ENCODE data around the gene TMEM229B. TPM values are rescaled to one million over a fixed set of nuclear protein-coding genes. Genes with fewer than 3 reads are reported as not detected.

TMEM229B gene
- total RNA-seq, 1 donor from 2014 or later, result 9.8 TPM

GRCh38 chr14:67449096-67449495, 39.4 kb downstream of the TMEM229B start:
- DNase-seq (ENCODE audit: extremely low spot score in 2 of 2), result no peak
- Histone ChIP-seq H3K27ac (no peak overlapping the region), H3K9me3 (no peaks in the 10 kb centered on the region), H3K4me3 (no peak overlapping the region), H3K27me3 (no peaks in the 10 kb centered on the region), H3K4me1 (no peaks in the 10 kb centered on the region), H3K36me3 (no peaks in the 10 kb centered on the region)
- intact Hi-C loops (cut with DNase I), result no loop called here
- no peak for TF ChIP-seq CTCF (IDR thresholded peaks at IDR 0.05)
- no peak for TF ChIP-seq POLR2AphosphoS5 (IDR thresholded peaks at IDR 0.05; ENCODE audit: insufficient read depth in 1 of 2, low read depth in 1 of 2)
- TF ChIP-seq POLR2A (IDR thresholded peaks at IDR 0.05), result no peak

DNA sequence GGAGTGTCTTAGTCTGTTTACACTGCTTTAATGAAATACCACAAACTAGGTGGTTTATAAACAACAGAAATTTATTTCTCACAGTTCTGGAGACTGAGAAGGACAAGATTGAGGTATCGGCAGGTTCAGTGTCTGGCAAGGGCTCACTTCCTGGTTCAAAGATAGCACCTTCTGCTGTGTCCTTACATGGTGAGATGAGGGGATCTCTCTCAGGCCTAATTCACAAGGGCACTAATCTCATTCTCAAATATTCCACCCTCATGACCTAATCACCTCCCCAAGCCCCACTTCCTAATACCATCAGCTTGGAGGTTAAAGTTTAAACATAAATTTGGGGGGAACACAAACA, 41.5 kb downstream of the TMEM229B start:
- intact Hi-C loops (cut with DNase I), result no loop called here
- DNase-seq (ENCODE audit: extremely low spot score in 2 of 2), result no peak
- H3K27me3 ChIP-seq, result no peaks in the 10 kb centered on the region
- H3K27ac ChIP-seq, result no peak overlapping the region
- no peaks in the 10 kb centered on the region for H3K36me3 ChIP-seq
- no peak overlapping the region for H3K4me3 ChIP-seq
- H3K4me1 ChIP-seq, result no peaks in the 10 kb centered on the region
- no peaks in the 10 kb centered on the region for H3K9me3 ChIP-seq
- no peak for TF ChIP-seq CTCF (IDR thresholded peaks at IDR 0.05)
- TF ChIP-seq POLR2AphosphoS5 (IDR thresholded peaks at IDR 0.05; ENCODE audit: insufficient read depth in 1 of 2, low read depth in 1 of 2), result no peak
- TF ChIP-seq POLR2A (IDR thresholded peaks at IDR 0.05), result no peak

GRCh38 chr14:67446371-67447032, 42.0 kb downstream of the TMEM229B start:
- DNase-seq (ENCODE audit: extremely low spot score in 2 of 2), result no peak
- intact Hi-C loops (cut with DNase I), result no loop called here
- H3K4me1 ChIP-seq, result no peaks in the 10 kb centered on the region
- H3K36me3 ChIP-seq, result no peaks in the 10 kb centered on the region
- H3K27me3 ChIP-seq, result no peaks in the 10 kb centered on the region
- no peak overlapping the region for H3K4me3 ChIP-seq
- no peak for TF ChIP-seq POLR2AphosphoS5 (IDR thresholded peaks at IDR 0.05; ENCODE audit: insufficient read depth in 1 of 2, low read depth in 1 of 2)
- TF ChIP-seq CTCF (IDR thresholded peaks at IDR 0.05), result no peak
- no peak for TF ChIP-seq POLR2A (IDR thresholded peaks at IDR 0.05)
- H3K27ac ChIP-seq, result no peak overlapping the region
- H3K9me3 ChIP-seq, result no peaks in the 10 kb centered on the region

DNA sequence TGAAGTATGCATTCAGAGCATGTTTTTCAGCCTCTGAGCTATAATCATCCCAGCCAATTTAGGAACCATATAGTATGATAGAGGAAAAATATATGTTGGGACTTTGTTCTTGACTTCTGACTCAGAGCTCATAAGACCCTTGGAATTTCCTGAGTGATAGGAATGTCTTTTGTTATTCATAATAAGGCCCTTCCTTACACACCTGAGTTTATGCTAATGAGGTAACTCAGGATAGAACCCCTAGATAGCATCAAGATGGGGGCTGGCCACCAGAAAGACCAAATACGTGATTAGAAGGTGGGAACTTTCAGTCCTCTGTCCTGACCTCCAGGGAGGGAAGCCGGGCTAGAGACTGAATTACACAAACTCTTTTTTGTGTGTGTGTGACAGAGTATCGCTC, 44.1 kb downstream of the TMEM229B start:
- no peak for DNase-seq (ENCODE audit: extremely low spot score in 2 of 2)
- Histone ChIP-seq H3K4me3 (no peak overlapping the region), H3K36me3 (no peaks in the 10 kb centered on the region), H3K27me3 (no peaks in the 10 kb centered on the region), H3K27ac (no peak overlapping the region), H3K9me3 (no peaks in the 10 kb centered on the region), H3K4me1 (peaks cover 4% of the 10 kb centered on the region)
- intact Hi-C loops (cut with DNase I), result no loop called here
- TF ChIP-seq POLR2AphosphoS5 (IDR thresholded peaks at IDR 0.05; ENCODE audit: insufficient read depth in 1 of 2, low read depth in 1 of 2) (no peak), POLR2A (IDR thresholded peaks at IDR 0.05) (no peak), CTCF (IDR thresholded peaks at IDR 0.05) (no peak)

GRCh38 chr14:67442139-67442906, 46.2 kb downstream of the TMEM229B start:
- no peak for TF ChIP-seq POLR2AphosphoS5 (IDR thresholded peaks at IDR 0.05; ENCODE audit: insufficient read depth in 1 of 2, low read depth in 1 of 2)
- TF ChIP-seq CTCF (IDR thresholded peaks at IDR 0.05), result no peak
- TF ChIP-seq POLR2A (IDR thresholded peaks at IDR 0.05), result no peak
- H3K9me3 ChIP-seq, result no peaks in the 10 kb centered on the region
- no peaks in the 10 kb centered on the region for H3K27me3 ChIP-seq
- no peaks in the 10 kb centered on the region for H3K36me3 ChIP-seq
- intact Hi-C loops (cut with DNase I), result no loop called here
- peaks cover 4% of the 10 kb centered on the region for H3K4me1 ChIP-seq
- H3K27ac ChIP-seq, result no peak overlapping the region
- H3K4me3 ChIP-seq, result no peak overlapping the region
- DNase-seq (ENCODE audit: extremely low spot score in 2 of 2), result no peak

Measured in vagina (tissue), 2 donors.